Upper lobe of right lung (tissue), 1 donor: Measurements from ENCODE around the gene CKAP2L. TPM values are rescaled to one million over a fixed set of nuclear protein-coding genes. Genes with fewer than 3 reads are reported as not detected.

Experiments
- ATAC-seq: fragments of 200-7000 bp; cut with Tn5 transposase; one replicate; pipeline ENCODE4 v1.9.1; 2020; ENCODE audit warnings: mild to moderate bottlenecking, moderate library complexity
- DNase-seq: peaks from one replicate; pipeline ENCODE4 v3.0.0-alpha.2; 2020
- H3K27ac ChIP-seq: fragments of 200-600 bp; one replicate; pipeline ENCODE4 v1.8.0; 2022
- H3K27me3 ChIP-seq: fragments of 200-600 bp; one replicate; pipeline ENCODE4 v1.8.0; 2022; ENCODE audit warnings: mild to moderate bottlenecking
- H3K36me3 ChIP-seq: fragments of 200-600 bp; one replicate; pipeline ENCODE4 v1.8.0; 2022
- H3K4me1 ChIP-seq: fragments of 200-600 bp; one replicate; pipeline ENCODE4 v1.8.0; 2022
- H3K4me3 ChIP-seq: fragments of 200-600 bp; one replicate; pipeline ENCODE4 v1.8.0; 2022; ENCODE audit warnings: mild to moderate bottlenecking
- H3K9me3 ChIP-seq: fragments of 200-600 bp; one replicate; pipeline ENCODE4 v1.8.0; 2022
- intact Hi-C: fragments of 100-400 bp; cut with DNase I; formaldehyde crosslinking; loops from one replicate; pipeline ENCODE4 v1.11.0; 2022
- total RNA-seq: library from RNA; stranded (reverse); fragmentation: NEBNext Ultra II Directional; extraction: Animal tissue kit (Norgen Biotek cat#: 25700); gene quantifications from one replicate; pipeline ENCODE4 v1.2.1, GENCODE V29; 2021
- TF ChIP-seq, protein P1 (sequence below): fragments of 200-600 bp; IDR thresholded peaks from one replicate; pipeline ENCODE4 v1.8.0; 2022; ENCODE audit warnings: antibody characterized with exemption
- donor health status: DM: no; HTN: yes; CAD: no; lungs with severe emphysema.

CKAP2L gene
- total RNA-seq, 1 donor from 2014 or later: 0.46 TPM

DNA sequence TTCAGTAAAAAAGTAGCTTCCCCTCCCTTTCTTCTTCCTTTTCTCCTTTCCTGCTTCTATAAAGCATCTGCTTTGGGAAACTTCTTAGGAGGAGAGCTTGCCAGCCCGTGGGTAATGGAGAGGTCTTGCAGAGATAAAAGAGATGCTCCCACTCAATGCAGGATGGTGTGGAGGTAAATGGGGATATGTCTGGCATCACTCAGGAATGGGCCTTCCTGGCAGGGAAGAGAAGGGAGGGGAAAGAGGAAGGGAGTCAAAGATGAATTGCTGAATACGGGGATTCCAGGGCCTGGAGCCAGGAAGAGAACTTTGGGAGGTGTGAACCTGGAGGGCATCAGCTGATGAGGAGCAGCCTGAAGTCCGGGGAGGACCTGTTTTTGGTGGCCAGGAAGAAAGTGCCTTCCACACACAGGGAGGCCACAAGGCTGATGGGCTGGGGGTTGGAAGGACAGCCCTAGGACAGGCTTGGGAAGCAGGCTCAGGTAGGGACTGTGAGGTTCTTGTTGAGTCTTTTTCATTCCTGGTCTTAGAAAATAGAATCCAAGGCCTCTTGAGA is 46.9 kb upstream of the CKAP2L start:
- TF ChIP-seq, protein P1, sequence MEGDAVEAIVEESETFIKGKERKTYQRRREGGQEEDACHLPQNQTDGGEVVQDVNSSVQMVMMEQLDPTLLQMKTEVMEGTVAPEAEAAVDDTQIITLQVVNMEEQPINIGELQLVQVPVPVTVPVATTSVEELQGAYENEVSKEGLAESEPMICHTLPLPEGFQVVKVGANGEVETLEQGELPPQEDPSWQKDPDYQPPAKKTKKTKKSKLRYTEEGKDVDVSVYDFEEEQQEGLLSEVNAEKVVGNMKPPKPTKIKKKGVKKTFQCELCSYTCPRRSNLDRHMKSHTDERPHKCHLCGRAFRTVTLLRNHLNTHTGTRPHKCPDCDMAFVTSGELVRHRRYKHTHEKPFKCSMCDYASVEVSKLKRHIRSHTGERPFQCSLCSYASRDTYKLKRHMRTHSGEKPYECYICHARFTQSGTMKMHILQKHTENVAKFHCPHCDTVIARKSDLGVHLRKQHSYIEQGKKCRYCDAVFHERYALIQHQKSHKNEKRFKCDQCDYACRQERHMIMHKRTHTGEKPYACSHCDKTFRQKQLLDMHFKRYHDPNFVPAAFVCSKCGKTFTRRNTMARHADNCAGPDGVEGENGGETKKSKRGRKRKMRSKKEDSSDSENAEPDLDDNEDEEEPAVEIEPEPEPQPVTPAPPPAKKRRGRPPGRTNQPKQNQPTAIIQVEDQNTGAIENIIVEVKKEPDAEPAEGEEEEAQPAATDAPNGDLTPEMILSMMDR: no peak
- no peaks in the 10 kb centered on the region for H3K27me3 ChIP-seq
- no peak overlapping the region for H3K27ac ChIP-seq
- DNase-seq: no peak
- no peak overlapping the region for H3K4me3 ChIP-seq
- H3K36me3 ChIP-seq: no peaks in the 10 kb centered on the region
- intact Hi-C loops: no loop called here
- H3K9me3 ChIP-seq: peaks cover 7% of the 10 kb centered on the region
- ATAC-seq: no peak
- H3K4me1 ChIP-seq: peaks cover 8% of the 10 kb centered on the region

- DNase-seq (no peak), ATAC-seq (no peak)
- Histone ChIP-seq H3K27ac (no peak overlapping the region), H3K36me3 (no peaks in the 10 kb centered on the region), H3K27me3 (no peaks in the 10 kb centered on the region), H3K4me1 (peaks cover 8% of the 10 kb centered on the region), H3K4me3 (no peak overlapping the region), H3K9me3 (peaks cover 7% of the 10 kb centered on the region)
- TF ChIP-seq, protein P1: no peak
- intact Hi-C loops: no loop called here
These were observed 44.7 kb upstream of the CKAP2L start for GRCh38 chr2:112809112-112809511.

GRCh38 chr2:112807233-112807807 is 42.9 kb upstream of the CKAP2L start:
- Histone ChIP-seq H3K27ac (no peak overlapping the region), H3K9me3 (peaks cover 7% of the 10 kb centered on the region), H3K36me3 (no peaks in the 10 kb centered on the region), H3K4me1 (peaks cover 8% of the 10 kb centered on the region), H3K27me3 (no peaks in the 10 kb centered on the region), H3K4me3 (no peak overlapping the region)
- ATAC-seq (no peak), DNase-seq (no peak)
- intact Hi-C loops: no loop called here
- TF ChIP-seq, protein P1: no peak

- Histone ChIP-seq H3K27ac (no peak overlapping the region), H3K4me3 (no peak overlapping the region), H3K27me3 (no peaks in the 10 kb centered on the region), H3K4me1 (no peaks in the 10 kb centered on the region), H3K36me3 (no peaks in the 10 kb centered on the region), H3K9me3 (peaks cover 7% of the 10 kb centered on the region)
- ATAC-seq: no peak
- TF ChIP-seq, protein P1: no peak
- no peak for DNase-seq
- intact Hi-C loops: no loop called here
These were observed 41.1 kb upstream of the CKAP2L start for GRCh38 chr2:112805542-112805941.

DNA sequence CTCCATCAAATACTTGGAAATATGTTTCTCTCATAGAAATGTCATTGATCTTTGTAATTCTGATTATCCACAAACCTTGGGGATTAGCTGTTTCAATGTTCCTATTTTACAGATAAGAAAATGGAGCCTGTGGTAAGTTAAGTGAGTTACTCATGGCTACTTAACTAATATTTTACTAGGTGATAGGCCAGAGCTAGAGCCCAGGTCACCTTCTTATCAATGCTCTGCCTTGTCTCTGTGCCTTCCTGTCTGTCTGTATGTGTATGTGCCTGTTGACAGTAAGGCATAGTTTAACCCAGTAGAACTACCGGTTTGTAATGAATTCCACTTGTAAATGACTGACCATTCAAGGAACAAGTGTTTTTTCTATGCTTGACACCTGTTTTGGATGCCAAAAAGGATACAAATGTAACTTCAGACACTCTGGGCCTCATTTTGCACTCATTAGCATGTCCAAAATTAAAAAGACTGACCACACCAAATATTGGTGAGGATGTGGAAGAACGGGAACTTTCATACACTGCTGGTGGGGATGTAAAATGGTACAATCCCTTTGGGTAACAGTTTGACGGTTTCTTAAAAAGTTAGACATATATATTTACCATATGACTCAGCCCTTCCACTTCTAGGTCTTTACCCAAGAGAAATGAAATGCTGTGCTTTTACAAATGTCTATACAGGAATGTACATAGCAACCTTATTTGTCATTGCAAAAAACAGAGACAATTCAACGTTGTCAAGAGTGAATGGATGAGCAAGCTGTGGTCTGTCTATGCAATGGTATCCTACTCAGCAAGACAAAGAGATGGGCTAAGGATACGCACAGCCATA is 39.5 kb upstream of the CKAP2L start:
- ATAC-seq (no peak), DNase-seq (no peak)
- Histone ChIP-seq H3K27ac (no peak overlapping the region), H3K4me1 (no peaks in the 10 kb centered on the region), H3K9me3 (peaks cover 7% of the 10 kb centered on the region), H3K36me3 (no peaks in the 10 kb centered on the region), H3K4me3 (no peak overlapping the region), H3K27me3 (no peaks in the 10 kb centered on the region)
- TF ChIP-seq, protein P1: no peak
- intact Hi-C loops: no loop called here
